ENCODE results near the gene LMNTD2. TPM values are rescaled to one million over a fixed set of nuclear protein-coding genes. Genes with fewer than 3 reads are reported as not detected.

LMNTD2 gene
- total RNA-seq, 2 experiments from 2014 or later, result 3.4 to 4.8 TPM

DNA sequence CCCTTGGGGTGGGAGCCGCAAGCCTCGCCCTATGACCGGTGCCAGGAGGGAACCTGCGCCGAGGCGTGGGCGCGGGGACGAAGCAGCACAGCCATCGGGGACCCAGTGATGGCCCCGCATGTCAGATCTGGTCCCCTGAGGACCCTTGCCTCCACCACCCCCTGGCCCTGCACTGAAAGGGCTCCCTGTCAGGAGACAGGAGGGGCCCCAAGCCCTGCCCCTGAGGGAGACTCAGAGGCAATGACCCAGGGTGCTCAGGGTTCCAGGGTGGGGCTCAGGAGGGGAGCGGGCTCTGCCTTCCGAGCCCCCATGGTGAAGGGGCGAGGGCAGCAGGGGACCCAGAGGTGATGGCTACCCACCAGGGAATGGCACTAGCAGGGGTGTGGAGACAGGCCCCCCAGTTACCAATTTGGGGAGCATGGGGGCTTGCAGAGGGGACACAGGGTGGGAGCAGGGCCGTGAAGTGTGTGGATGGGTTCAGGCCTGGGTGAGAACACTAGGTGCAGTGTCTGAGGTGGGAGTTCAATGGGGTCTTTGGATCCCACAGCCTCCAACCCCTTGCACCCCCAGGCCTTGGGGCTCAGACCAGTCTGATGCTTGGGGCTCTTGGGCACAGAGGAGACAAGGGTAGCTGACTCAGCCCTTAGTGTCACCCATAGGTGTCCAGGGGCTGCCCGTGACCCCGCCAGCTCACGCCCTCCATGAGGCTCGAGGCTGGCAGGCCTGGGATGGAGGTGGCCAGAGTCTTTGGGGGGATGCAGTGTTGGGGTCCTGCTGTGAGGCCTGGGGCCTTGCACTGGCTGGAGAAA, 22.7 kb downstream of the LMNTD2 start:
- H3K36me3 Mint-ChIP-seq (ENCODE audit: low read depth), result no peaks in the 10 kb centered on the region

DNA sequence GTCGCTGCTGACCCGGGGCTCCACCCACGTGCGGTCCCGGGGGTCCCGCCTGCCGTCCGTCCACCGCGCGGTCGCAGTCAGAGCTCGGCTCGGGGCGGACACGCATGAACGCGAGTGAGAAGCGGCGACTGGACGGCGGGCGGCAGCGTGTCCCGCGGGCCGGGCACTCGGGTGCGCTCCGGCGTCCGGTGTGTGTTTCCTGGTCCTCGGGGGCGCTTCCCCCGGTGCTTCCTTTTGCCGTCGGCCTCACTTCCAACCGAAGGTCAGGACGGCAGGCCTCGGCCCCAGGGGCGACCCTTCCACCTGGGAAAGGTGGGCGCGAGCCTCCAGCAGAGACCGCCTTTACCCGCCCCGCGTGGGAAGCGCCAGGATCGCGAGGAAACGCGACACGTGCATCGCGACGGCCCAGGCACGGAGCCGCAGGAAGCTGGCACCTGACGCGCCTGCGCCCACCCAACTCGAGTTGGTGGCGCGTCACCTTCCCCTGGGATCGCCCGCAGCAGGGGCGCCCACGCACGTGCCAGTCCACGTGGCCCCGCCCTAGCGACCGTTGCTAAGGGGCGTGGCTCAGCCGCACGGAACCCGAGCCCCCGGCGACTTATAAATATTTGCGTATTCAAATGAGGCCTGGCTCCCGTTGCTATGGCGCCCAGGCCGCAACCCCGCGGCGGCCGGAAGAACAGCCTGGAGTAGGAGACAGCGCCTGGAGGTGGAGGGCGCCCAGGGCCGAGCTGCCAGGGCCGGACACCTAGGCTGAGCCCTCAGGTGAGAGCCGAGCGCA, 23.5 kb downstream of the LMNTD2 start, which contains the start of gene LRRC56:
Gene LRRC56, plus strand, starts transcription at position 687 of the 781 bp plus-strand sequence. CDS start 3,158 bp downstream, outside the sequence.
- Mint-ChIP-seq H3K4me1 (peaks cover 21% of the 10 kb centered on the region), H3K4me3 (peak within 1 kb of the TSS; percentile 82), H3K27ac (peak within 1 kb of the TSS; percentile 90), H3K27me3 (no peaks in the 10 kb centered on the region), H3K36me3 (ENCODE audit: low read depth) (peaks cover 4% of the 10 kb centered on the region), H3K9me3 (no peaks in the 10 kb centered on the region)
- CTCF ChIA-PET, result interaction anchor here (1.0 to 1.5 kb wide), 5 partner anchors 8 to 24 kb away, joined by 3 to 5 read pairs (median 3); no protein-coding TSS in a partner anchor
- DNase-seq, result peak; percentile 85
- POLR2A ChIA-PET, result no interaction called here

More for the DNA sequence above, 22.7 kb downstream of the LMNTD2 start:
- Mint-ChIP-seq H3K27ac (peak overlapping the region; percentile 54), H3K4me3 (peak overlapping the region; percentile 49), H3K4me1 (peaks cover 21% of the 10 kb centered on the region), H3K9me3 (no peaks in the 10 kb centered on the region), H3K27me3 (no peaks in the 10 kb centered on the region)
- ChIA-PET CTCF (interaction anchor here (1.1 to 1.3 kb wide), 3 partner anchors 11 to 19 kb away, joined by 4 to 5 read pairs (median 4); no protein-coding TSS in a partner anchor), POLR2A (no interaction called here)
- no peak for DNase-seq

DNA sequence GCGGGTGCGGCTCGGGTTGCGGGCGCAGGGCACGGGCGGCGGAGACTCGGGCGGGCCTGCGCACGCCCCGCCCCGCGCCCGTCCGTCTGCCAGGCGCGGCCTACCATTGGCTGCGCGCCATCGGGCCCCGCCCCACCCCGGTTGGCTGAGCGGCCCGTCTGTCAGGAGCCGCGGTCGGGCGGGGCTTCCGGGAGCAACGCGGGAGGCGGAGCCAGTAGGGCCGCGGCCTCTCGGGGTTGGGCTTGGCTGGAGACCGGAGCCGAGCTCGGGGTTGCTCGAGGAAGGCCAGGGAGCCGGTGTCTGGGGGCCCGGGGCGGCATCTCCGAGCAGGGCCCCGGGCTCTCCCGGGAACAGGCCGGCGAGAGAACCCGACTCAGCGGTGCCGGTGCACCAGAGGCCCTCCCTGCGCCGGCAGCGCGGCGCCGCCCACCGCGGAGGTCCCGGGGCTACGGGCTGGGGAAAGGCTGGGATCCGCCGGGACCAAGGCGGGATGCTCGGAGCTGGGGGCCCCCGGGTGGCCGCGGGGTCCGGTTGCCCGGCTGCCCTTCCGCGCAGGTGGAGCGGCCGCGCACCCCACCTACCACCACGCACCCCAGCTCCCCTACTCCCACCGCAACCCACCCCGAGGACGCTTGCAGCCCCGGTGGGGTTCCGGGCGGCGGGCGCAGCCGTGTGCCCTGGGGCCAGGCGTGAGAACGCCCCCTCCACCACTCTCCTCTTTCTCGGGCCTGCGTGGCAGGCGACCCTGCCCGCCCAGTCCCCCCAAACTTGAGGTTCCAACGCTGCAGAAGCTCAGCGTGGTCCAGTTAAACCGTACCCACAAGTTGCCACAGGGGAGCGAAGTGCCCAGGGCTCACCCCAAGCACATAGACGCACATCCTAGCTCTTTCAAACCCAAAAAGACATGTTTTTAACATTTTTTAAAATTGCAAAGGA, 24.8 kb downstream of the LMNTD2 start, which contains the start of gene HRAS:
Gene HRAS, minus strand, starts transcription at position 58 of the 936 bp plus-strand sequence.
- ChIA-PET CTCF (interaction anchor here (0.9 to 5.2 kb wide), 9 partner anchors 9 to 30 kb away, joined by 3 to 36 read pairs (median 3); partner anchors contain the start of gene RNH1), POLR2A (interaction anchor here (0.6 kb wide), 1 partner anchor 13 kb away, joined by 4 read pairs; no protein-coding TSS in a partner anchor)
- peaks cover 8% of the 10 kb centered on the region for H3K36me3 Mint-ChIP-seq (ENCODE audit: low read depth)

DNA sequence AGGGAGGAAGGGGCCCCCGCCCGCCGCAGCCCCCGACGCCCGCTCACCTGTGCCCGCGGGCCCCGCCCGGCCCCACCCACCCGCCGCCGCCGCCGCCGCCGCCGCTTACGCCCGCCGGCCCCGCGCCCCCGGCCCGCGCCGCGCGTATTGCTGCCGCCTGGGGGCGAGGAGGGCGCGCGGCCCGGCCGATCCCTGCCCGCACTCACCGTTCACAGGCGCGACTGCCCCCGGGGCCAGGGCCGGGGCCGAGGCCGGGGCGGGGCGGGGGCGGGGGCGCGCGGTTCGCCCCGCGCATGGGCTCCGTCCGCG, 25.4 kb downstream of the LMNTD2 start:
- Mint-ChIP-seq H3K9me3 (no peaks in the 10 kb centered on the region), H3K27me3 (no peaks in the 10 kb centered on the region), H3K4me3 (no peak overlapping the region), H3K36me3 (ENCODE audit: low read depth) (peaks cover 9% of the 10 kb centered on the region), H3K4me1 (peaks cover 21% of the 10 kb centered on the region), H3K27ac (no peak overlapping the region)
- CTCF ChIA-PET, result interaction anchor here (1.0 to 5.2 kb wide), 3 partner anchors 17 to 31 kb away, joined by 3 to 36 read pairs (median 4); no protein-coding TSS in a partner anchor
- no peak for DNase-seq
- POLR2A ChIA-PET, result no interaction called here

More for the DNA sequence above, 24.8 kb downstream of the LMNTD2 start, which contains the start of gene HRAS:
- H3K4me3 Mint-ChIP-seq, result peak within 1 kb of the TSS; percentile 82
- peaks cover 21% of the 10 kb centered on the region for H3K4me1 Mint-ChIP-seq
- no peaks in the 10 kb centered on the region for H3K9me3 Mint-ChIP-seq
- H3K27ac Mint-ChIP-seq, result peak within 1 kb of the TSS; percentile 90
- H3K27me3 Mint-ChIP-seq, result no peaks in the 10 kb centered on the region
- DNase-seq, result peak; percentile 95

DNA sequence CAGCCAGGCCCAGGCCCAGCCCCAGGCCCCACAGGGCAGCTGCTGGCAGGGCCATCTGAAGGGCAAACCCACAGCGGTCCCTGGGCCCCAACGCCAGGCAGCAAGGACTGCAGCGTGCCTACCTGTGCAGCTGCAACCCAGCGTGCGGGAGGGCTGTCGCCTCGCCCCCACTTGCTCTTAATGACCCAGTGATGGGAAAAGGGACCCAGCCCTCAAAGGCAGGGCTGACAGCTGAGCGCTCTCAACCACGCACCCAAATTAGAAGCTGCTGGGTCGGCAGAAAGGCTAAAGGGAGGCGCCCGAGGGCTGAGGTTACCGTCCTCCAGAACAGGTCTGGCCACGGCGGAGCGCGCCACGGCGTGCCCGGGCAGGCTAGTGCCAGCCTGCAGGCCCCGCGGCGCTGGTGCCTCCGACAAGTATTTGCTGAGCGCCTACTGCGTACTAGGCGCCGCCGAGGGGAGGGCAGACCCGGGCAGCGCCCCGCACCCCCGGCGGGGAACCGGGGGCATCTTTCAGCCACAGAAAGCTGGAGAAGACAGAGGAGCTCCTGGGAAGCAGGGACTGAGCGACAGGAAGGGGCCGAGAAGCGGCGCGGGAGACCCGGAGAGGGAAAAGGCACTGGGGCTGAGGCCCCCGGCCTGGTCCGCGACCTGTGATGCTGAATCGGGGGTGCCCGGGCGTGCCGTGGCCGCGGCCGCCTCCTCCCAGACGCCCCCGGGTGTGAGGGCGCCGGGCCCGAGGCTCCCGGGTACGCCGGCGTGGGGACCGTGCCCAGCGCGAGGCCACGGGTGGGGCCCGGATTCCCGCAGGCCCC, 25.9 kb downstream of the LMNTD2 start:
- peaks cover 10% of the 10 kb centered on the region for H3K36me3 Mint-ChIP-seq (ENCODE audit: low read depth)
- H3K4me3 Mint-ChIP-seq, result peak overlapping the region; percentile 77
- CTCF ChIA-PET, result interaction anchor here (0.6 to 5.2 kb wide), 4 partner anchors 16 to 212 kb away, joined by 3 to 36 read pairs (median 4); no protein-coding TSS in a partner anchor
- H3K27me3 Mint-ChIP-seq, result no peaks in the 10 kb centered on the region
- H3K27ac Mint-ChIP-seq, result peak overlapping the region; percentile 71
- H3K4me1 Mint-ChIP-seq, result peaks cover 21% of the 10 kb centered on the region
- no peaks in the 10 kb centered on the region for H3K9me3 Mint-ChIP-seq
- POLR2A ChIA-PET, result no interaction called here
- DNase-seq, result no peak

DNA sequence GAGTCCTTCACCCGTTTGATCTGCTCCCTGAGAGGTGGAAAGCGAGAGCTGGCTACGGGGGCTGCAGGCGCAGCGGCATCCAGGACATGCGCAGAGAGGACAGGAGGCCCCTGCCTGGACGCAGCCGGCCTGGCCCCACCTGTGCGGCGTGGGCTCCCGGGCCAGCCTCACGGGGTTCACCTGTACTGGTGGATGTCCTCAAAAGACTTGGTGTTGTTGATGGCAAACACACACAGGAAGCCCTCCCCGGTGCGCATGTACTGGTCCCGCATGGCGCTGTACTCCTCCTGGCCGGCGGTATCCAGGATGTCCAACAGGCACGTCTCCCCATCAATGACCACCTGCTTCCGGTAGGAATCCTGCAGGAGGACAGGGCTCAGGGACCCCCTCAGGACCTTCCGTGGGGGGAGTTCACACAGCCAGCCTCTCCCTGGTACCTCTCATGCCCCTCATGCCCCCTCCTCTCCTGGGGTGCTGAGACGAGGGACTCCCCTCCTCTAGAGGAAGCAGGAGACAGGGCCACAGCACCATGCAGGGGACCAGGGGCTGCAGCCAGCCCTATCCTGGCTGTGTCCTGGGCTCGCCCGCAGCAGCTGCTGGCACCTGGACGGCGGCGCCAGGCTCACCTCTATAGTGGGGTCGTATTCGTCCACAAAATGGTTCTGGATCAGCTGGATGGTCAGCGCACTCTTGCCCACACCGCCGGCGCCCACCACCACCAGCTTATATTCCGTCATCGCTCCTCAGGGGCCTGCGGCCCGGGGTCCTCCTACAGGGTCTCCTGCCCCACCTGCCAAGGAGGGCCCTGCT, 26.7 kb downstream of the LMNTD2 start:
- Mint-ChIP-seq H3K27me3 (no peaks in the 10 kb centered on the region), H3K4me1 (peaks cover 20% of the 10 kb centered on the region), H3K27ac (no peak overlapping the region), H3K4me3 (peak overlapping the region; percentile 77), H3K36me3 (ENCODE audit: low read depth) (peaks cover 10% of the 10 kb centered on the region), H3K9me3 (no peaks in the 10 kb centered on the region)
- CTCF ChIA-PET, result interaction anchor here (0.6 to 5.2 kb wide), 3 partner anchors 15 to 211 kb away, joined by 3 to 36 read pairs (median 3); no protein-coding TSS in a partner anchor
- DNase-seq, result no peak
- POLR2A ChIA-PET, result no interaction called here

DNA sequence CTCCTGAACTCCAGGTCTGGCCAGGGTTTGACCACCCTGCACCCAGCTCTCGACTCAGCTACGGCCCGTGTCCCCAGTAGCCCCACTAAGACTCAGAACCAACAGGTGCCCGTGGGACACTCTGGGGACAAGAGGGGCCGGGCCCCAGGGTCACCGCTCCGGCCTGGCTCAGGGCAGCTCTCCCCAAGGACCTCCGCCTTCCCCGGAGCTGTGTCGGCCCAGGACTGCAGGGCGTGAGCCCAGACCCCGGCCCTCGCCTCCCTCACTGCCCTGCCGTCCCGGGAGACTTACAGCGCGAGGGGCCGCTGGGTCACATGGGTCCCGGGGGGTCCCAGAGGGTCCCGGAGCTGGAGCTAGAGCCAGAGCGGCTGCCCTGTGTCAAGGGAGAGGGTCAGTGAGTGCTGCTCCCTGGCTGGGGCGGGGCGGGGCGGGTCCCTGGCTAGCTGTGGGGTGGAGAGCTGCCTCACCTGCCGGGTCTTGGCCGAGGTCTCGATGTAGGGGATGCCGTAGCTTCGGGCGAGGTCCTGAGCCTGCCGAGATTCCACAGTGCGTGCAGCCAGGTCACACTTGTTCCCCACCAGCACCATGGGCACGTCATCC, 27.5 kb downstream of the LMNTD2 start:
- ChIA-PET POLR2A (no interaction called here), CTCF (interaction anchor here (1.1 to 5.2 kb wide), 3 partner anchors 14 to 124 kb away, joined by 3 to 36 read pairs (median 3); no protein-coding TSS in a partner anchor)
- no peak for DNase-seq
- H3K9me3 Mint-ChIP-seq, result no peaks in the 10 kb centered on the region
- H3K27me3 Mint-ChIP-seq, result no peaks in the 10 kb centered on the region
- peaks cover 16% of the 10 kb centered on the region for H3K4me1 Mint-ChIP-seq
- no peak overlapping the region for H3K4me3 Mint-ChIP-seq
- peaks cover 10% of the 10 kb centered on the region for H3K36me3 Mint-ChIP-seq (ENCODE audit: low read depth)
- no peak overlapping the region for H3K27ac Mint-ChIP-seq

DNA sequence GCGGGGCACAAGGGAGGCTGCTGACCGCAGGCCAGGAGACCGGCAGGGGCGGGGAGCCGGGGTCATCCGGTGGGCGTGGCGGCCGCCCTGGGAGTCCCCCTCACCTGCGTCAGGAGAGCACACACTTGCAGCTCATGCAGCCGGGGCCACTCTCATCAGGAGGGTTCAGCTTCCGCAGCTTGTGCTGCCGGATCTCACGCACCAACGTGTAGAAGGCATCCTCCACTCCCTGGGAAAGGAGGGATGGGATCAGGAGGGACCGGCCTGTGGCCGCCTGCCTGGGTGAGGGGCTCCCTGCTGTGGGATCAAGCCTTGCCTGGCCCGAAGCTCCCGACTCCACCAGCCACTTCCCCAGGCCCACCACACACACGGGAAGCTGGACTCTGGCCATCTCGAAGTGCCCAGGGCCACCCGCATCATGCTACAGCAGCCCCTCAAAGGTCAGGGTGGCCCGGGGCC, 28.0 kb downstream of the LMNTD2 start:
- H3K36me3 Mint-ChIP-seq (ENCODE audit: low read depth), result peaks cover 10% of the 10 kb centered on the region
- no peaks in the 10 kb centered on the region for H3K27me3 Mint-ChIP-seq
- H3K4me3 Mint-ChIP-seq, result no peak overlapping the region
- no peak for DNase-seq
- H3K27ac Mint-ChIP-seq, result no peak overlapping the region
- H3K9me3 Mint-ChIP-seq, result no peaks in the 10 kb centered on the region
- H3K4me1 Mint-ChIP-seq, result peaks cover 11% of the 10 kb centered on the region
- CTCF ChIA-PET, result interaction anchor here (0.6 to 5.2 kb wide), 4 partner anchors 14 to 357 kb away, joined by 3 to 36 read pairs (median 3); no protein-coding TSS in a partner anchor
- POLR2A ChIA-PET, result no interaction called here

DNA sequence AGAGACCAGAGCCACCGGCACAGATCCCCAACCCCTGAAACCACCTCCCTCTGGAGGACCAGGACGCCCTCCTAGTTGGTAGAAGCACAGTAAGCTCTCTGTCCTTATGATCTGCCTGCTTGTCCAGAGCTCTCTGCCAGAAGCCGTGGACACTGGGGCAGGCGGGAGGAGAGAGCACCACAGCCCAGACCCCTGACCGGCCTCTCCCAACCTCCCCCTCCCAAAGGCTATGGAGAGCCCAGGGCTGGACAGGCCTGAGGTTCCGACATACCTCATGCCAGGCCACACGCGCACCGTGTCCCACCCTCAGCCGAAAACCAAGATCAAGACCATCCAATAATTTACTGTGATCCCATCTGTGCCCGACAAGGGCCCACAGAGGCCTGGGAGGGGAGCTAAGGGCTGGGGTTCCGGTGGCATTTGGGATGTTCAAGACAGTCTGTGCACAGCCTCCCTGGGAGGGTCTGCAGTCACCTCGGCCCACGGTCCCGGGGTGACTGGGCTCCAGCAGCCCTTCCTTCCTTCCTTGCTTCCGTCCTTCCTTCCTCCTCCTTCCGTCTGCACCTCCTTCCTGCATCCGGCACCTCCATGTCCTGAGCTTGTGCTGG, 28.5 kb downstream of the LMNTD2 start:
- ChIA-PET CTCF (interaction anchor here (0.6 to 5.2 kb wide), 4 partner anchors 13 to 358 kb away, joined by 3 to 36 read pairs (median 4); no protein-coding TSS in a partner anchor), POLR2A (no interaction called here)
- no peaks in the 10 kb centered on the region for H3K9me3 Mint-ChIP-seq
- peaks cover 9% of the 10 kb centered on the region for H3K4me1 Mint-ChIP-seq
- H3K4me3 Mint-ChIP-seq, result no peak overlapping the region
- H3K36me3 Mint-ChIP-seq (ENCODE audit: low read depth), result peaks cover 10% of the 10 kb centered on the region
- no peak overlapping the region for H3K27ac Mint-ChIP-seq
- no peak for DNase-seq
- no peaks in the 10 kb centered on the region for H3K27me3 Mint-ChIP-seq
